Nucleus accumbens (tissue), 56 donors: ENCODE results near the gene OGFR.
A peak's percentile ranks its signal among the peaks of the same experiment; 100 is the strongest.

Experiments used
- DNase-seq, 56 donors: peaks; one replicate each; lab custom pipeline; 2025; lab: John Stamatoyannopoulos, UW

OGFR gene

GRCh38 chr20:62797671-62798532, 6.7 kb upstream of the OGFR start:
- no peak for DNase-seq

GRCh38 chr20:62799036-62799435, 5.6 kb upstream of the OGFR start:
- no peak for DNase-seq

GRCh38 chr20:62799459-62799858, 5.2 kb upstream of the OGFR start:
- DNase-seq: no peak

- DNase-seq: no peak
These were observed 4.8 kb upstream of the OGFR start for GRCh38 chr20:62799873-62800272.

GRCh38 chr20:62800314-62801259, 4.0 kb upstream of the OGFR start:
- DNase-seq: peak in 16 of 56 donors; percentile 11 to 76 (median 37)

GRCh38 chr20:62801284-62802010, 3.2 kb upstream of the OGFR start:
- DNase-seq: no peak

GRCh38 chr20:62802026-62802712, 2.5 kb upstream of the OGFR start:
- DNase-seq: peak in 1 of 56 donors; percentile 46

- DNase-seq: peak in 9 of 56 donors; percentile 37 to 70 (median 45)
These were observed 511 bp upstream of the OGFR start for GRCh38 chr20:62804021-62804626.

- DNase-seq: peak in 3 of 56 donors; percentile 24 to 59 (median 25)
These were observed 598 bp downstream of the OGFR start for GRCh38 chr20:62805155-62805710.

GRCh38 chr20:62805711-62806382, 1.2 kb downstream of the OGFR start:
- DNase-seq: peak in 1 of 56 donors; percentile 24

- DNase-seq: no peak
These were observed 1.9 kb downstream of the OGFR start for GRCh38 chr20:62806383-62807050.

GRCh38 chr20:62807444-62808210, 3.0 kb downstream of the OGFR start:
- DNase-seq: no peak

- peak in 45 of 56 donors; percentile 11 to 82 (median 45) for DNase-seq
These were observed 3.7 kb downstream of the OGFR start for GRCh38 chr20:62808211-62808865.

GRCh38 chr20:62809530-62810428, 5.1 kb downstream of the OGFR start:
- no peak for DNase-seq

- no peak for DNase-seq
These were observed 6.7 kb downstream of the OGFR start for GRCh38 chr20:62811320-62811719.

- no peak for DNase-seq
These were observed 7.1 kb downstream of the OGFR start for GRCh38 chr20:62811720-62812119.
